ENCODE results near the gene KISS1R. TPM values are rescaled to one million over a fixed set of nuclear protein-coding genes. Genes with fewer than 3 reads are reported as not detected.
A peak's percentile ranks its signal among the peaks of the same experiment; 100 is the strongest.
"Not testable (repeated sequence)": the region's sequence is repeated elsewhere in the genome, so short reads cannot be mapped to it uniquely, and the experiment has no call there.

The KISS1R gene
- total RNA-seq, 1 donor from 2014 or later: not detected

DNA sequence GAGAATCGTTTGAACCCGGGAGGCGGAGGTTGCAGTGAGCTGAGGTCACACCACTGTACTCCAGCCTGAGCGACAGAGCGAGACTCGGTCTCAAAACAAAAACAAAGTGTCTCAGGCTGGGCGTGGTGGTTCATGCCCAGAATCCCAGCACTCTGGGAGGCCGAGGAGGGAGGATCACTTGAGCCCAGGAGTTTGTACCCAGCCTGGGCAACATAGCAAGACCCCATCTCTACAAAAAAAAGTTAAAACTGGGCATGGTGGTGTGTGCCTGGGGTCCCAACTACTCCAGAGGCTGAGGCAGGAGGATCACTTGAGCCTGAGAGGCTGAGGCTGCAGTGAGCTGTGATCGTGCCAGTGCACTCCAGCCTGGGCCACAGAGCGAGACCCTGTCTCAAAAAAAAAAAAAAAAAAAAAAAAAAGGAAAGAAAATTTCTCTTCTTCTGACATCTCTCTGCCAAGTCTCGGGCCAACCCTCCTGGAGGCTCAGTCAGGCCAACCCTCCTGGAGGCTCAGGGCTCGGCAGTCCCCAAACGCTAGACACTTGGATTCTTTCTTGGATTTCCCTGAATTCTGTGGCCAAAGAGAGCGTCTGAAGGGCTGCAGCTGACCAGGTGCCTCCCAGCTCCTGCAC is 35.0 kb downstream of the KISS1R start:
- no peak for DNase-seq (ENCODE audit: low read depth)

DNA sequence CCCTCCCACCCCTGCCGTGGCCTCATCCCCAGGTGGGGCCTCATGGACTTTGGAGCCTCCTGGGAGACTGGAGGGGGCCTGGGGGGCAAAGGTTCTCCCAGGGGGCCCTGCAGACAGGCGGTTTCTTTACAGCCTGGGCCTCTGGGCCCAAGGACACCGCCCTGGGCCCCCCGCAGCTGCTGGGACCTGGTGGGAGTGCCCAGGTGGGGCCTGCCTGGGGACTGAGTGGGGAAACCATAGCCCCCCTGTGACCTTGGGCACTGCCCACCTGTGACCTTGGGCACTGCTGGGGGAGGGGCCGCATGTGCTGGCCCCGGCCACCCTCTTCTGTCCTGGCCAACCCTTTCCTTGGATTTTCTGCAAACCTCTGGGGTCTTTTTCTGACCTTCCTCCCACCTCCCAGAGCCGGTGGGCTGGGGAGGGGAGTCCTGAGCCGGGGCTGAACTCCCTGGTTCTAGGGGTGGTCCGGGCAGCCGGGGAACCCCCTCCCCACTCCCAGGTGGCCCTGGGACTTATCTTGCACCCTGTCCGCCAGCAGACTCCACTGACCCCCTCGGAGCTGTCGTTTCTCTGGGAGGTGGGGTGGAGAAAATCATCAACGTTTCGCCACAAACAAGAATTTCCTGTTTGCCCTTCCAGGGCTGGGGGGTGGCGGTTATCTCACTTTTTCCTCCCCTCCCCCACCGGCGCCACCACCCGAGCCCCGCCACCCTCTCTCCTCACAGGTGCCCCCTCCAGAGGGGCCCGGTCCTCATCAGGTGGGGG is 35.7 kb downstream of the KISS1R start:
- no peak for DNase-seq (ENCODE audit: low read depth)

DNA sequence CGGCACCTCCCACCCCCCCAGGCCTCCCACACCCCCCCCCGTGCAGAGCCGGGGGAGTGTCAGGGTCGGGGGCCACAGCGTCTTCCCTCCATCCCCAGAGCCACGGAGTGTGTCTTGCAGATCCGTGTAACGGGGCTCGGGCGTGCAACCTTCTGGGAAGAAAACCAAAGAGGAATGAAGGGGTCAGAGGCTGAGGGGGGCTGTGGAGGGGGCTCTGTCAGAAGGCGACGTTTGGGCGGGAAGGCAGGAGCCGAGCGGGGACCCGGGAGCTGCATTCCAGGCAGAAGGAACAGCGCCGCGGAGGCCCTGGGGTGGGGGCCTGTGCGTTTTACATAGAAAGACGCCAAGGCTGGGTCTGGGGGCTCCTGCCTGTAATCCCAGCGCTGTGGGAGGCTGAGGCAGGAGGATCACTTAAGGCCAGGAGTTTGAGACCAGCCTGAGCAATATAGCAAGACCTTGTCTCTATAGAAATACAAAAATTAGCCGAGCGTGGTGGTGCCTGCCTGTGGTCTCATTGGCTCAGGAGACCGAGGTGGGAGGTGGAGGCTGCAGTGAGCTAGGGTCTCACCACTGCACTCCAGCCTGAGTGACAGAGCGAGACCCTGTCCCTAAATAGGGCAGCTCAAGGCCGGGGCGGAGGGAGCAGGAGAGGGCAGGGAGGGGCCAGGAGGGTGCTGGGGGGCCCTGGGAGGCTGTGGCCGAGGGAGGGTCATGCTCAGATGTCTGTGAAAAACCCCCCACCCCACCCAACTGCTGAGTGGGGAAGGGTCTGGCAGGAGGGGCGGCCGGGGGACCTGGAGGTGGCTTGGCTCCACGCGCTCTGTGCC is 36.5 kb downstream of the KISS1R start:
- DNase-seq (ENCODE audit: low read depth): no peak

DNA sequence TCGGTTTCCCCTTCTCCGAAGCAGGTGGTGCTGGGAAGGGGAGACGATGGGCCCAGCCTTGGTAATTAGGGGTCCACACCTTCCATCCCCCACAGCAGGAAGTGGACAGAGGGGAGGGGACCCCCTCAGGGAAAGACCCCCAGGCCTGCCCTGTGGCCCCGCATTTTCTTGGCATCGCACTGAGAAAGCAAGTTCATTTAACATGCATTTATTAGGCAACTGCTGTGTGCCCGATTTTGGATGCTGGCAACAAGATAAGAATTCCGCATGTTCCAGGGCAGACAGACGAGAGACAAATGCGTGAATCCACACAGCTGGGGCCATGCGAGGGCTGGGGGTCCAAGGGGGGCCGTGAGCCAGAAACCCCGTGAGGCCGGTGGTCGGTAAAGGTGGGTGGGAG is 37.1 kb downstream of the KISS1R start:
- DNase-seq (ENCODE audit: low read depth): no peak

DNA sequence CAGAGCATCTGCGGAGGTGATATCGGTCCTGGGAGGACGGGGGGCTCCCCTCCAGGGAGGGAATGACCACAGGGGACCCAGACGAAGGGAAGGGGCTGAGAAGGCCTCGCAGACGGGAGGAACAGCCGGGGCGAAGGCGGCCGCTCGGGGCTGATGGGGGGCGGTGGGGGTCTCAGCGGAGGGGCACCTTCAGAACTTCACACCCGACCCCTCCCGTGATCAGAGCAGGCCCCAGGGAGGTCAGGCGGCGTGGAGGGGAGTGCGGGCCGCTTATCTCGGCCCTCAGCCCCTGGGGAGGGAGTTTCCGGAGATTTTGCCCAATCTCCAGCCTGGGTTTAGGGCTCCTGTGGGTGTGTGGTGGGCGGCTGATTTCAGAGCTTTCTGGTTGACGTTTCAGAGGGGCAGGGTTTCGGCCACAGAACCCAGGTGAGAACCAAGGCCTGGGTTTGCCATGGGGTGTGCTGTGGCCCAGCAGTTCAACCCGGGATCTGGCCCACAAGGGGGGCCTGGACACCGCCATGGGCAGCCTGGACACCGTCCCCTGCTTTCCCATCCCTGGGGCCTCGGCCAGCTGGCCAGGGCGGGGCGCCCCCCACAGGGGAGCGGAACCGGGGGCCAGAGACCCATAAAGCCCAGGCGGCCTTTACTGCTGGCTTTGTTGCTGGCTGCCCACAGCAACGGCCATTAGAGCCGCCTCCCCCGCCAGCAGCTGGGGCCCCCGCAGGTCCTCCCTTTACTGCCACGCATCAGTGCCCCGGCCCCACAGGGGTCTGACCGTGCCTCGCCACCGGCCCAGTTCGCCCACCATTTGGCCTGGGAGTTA is 37.8 kb downstream of the KISS1R start:
- no peak for DNase-seq (ENCODE audit: low read depth)

DNA sequence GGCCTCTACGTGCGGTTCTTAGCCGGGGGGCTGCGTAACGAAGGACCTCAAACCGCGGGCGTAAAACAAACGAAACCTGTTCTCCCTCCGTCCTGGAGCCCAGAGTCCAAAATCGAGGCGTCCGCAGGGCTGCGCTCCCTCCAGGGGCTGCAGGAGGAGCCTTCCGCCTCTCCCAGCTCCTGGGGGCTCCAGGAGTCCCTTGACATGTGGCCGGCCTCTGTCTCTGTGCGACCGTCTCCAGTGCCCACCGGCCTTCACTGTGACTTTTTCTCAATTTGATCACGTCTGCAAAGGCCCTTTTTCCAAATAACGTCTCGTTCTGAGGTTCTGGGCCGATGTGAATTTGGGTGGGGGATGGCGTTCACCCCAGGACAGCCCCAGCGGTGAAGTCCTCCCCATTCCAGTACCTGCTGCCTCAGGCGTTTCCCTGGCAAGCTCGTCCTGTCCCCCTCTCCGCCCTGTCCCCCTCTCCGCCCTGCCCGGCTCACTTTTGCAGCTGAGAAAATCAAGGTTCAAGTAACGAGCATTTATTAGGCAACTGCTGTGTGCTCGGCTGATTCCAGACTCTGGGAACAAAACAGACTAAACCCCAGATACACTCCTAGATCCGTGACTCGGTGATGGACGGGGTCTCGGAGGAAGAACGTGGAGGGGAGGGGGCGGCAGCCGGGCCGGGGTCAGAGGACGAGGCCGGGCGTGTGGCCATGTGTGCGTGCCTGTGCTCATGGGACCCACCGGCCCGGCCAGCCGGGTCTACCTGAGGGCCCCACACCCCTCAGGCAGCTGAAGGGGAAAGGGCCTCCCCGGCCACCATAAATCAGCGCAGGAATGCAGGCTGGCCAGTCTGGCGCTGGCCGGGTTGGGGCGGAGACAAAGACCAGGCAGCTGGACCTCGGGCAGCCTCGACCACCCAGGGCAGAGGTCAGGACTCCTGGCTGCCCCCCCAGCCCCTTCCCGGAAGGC is 39.0 kb downstream of the KISS1R start:
- DNase-seq (ENCODE audit: low read depth): no peak

- no peak for DNase-seq (ENCODE audit: low read depth)
Observed at GRCh38 chr19:956766-957440, 39.8 kb downstream of the KISS1R start.

DNA sequence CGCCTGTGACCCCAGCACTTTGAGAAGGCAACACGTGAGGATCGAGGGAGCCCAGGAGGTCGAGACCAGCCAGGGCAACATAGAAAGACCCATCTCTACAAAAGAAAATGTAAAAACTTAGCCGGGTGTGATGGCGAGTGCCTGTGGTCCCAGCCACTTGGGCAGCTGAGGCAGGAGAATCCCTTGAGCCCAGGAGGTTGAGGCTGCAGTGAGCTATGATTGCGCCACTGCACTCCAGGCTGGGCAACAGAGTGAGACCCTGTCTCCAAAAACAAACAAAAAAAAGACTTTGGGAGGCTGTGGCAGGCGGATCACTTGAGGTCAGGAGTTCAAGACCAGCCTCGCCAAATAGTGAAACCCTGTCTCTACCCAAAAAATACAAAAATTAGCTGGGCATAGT is 40.4 kb downstream of the KISS1R start:
- not testable (repeated sequence) for DNase-seq (ENCODE audit: low read depth)

- no peak for DNase-seq (ENCODE audit: low read depth)
Observed at GRCh38 chr19:958967-959855, 42.1 kb downstream of the KISS1R start.

DNA sequence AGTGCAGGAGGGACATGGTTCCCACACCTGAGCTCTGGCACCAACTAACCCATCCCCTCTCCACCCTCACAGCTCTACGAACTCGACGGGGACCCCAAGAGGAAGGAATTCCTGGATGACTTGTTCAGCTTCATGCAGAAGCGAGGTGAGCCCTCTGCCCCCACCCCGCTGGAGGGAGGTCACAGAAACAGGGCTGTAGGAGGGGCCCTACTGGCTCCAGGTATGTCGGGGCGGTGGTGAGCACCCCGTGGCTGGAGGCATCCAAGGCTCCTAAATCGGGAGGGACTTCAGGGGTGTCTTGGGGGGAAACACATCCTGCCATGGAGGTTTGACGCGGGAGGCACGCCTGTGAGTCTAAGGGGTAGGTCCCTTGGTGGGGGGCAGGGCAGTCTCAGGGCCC is 42.9 kb downstream of the KISS1R start:
- DNase-seq (ENCODE audit: low read depth): no peak

- DNase-seq (ENCODE audit: low read depth): no peak
Observed at GRCh38 chr19:960601-960938, 43.4 kb downstream of the KISS1R start.

GRCh38 chr19:961866-962620 is 44.9 kb downstream of the KISS1R start:
- no peak for DNase-seq (ENCODE audit: low read depth)

GRCh38 chr19:962683-963400 is 45.7 kb downstream of the KISS1R start:
- DNase-seq (ENCODE audit: low read depth): no peak

GRCh38 chr19:963486-963951 is 46.4 kb downstream of the KISS1R start:
- DNase-seq (ENCODE audit: low read depth): peak; percentile 51

- DNase-seq (ENCODE audit: low read depth): no peak
Observed at GRCh38 chr19:964116-964520, 47.0 kb downstream of the KISS1R start.

DNA sequence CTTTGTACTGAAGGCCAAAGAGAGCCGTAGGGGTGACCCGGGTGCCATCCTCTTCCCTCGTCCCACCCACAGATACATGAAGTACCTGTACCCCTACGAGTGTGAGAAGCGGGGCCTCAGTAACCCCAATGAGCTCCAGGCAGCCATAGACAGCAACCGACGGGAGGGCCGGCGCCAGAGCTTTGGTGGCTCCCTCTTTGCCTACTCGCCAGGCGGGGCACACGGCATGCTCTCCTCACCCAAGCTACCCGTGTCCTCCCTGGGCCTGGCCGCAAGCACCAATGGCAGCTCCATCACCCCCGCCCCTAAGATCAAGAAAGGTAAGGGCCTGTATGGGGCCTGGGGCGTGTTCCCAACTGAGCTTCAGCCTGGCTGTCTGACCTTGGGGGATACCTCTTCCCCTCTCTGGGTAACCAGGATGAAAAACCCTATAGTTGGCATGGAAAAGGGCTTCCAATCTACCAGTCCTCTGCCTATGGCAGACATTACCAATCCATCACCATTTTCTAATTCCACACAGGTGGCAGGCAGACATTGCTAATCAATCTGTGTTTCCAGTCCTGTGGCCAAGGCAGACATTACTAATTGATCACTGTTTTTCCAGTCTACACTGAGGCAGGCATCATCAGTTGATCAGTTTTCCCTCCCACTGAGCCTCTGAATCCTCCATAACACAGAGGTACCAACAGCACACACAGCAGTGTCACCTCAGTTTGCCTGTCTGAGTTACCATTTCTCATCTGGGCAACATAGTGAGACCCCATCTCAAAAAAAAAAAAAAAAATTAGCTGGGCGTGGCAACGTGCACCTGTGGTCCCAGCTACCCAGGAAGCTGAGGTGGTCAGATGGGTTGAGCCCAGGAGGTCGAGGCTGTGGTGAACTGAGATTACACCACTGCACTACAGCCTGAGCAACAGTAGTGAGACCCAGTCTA is 47.9 kb downstream of the KISS1R start:
- DNase-seq (ENCODE audit: low read depth): no peak

Data from myocyte (in vitro differentiated cells).